NCI-H748 (cell line): ENCODE data around the gene BTG4.

Experiments
- DNase-seq: peaks from one replicate; lab custom pipeline; 2025; ENCODE audit not compliant: unreplicated experiment; lab: John Stamatoyannopoulos, UW

BTG4 gene

GRCh38 chr11:111499483-111499882, 12.7 kb downstream of the BTG4 start:
- DNase-seq: no peak

- no peak for DNase-seq
Measured at GRCh38 chr11:111494040-111494439, 18.1 kb downstream of the BTG4 start.

- no peak for DNase-seq
Measured at GRCh38 chr11:111490496-111490895, 21.7 kb downstream of the BTG4 start.

- no peak for DNase-seq
Measured at GRCh38 chr11:111483431-111483830, 28.8 kb downstream of the BTG4 start.

GRCh38 chr11:111479666-111480065, 32.5 kb downstream of the BTG4 start:
- DNase-seq: no peak

GRCh38 chr11:111477898-111478297, 34.3 kb downstream of the BTG4 start:
- DNase-seq: no peak

GRCh38 chr11:111476956-111477355, 35.2 kb downstream of the BTG4 start:
- no peak for DNase-seq

- no peak for DNase-seq
Measured at GRCh38 chr11:111476366-111476765, 35.8 kb downstream of the BTG4 start.

- no peak for DNase-seq
Measured at GRCh38 chr11:111474432-111474831, 37.8 kb downstream of the BTG4 start.

- no peak for DNase-seq
Measured at GRCh38 chr11:111472228-111472627, 40.0 kb downstream of the BTG4 start.

- DNase-seq: no peak
Measured at GRCh38 chr11:111469200-111469599, 43.0 kb downstream of the BTG4 start.

- no peak for DNase-seq
Measured at GRCh38 chr11:111466615-111467014, 45.6 kb downstream of the BTG4 start.

- no peak for DNase-seq
Measured at GRCh38 chr11:111465400-111465799, 46.8 kb downstream of the BTG4 start.

- no peak for DNase-seq
Measured at GRCh38 chr11:111463276-111463675, 48.9 kb downstream of the BTG4 start.

- no peak for DNase-seq
Measured at GRCh38 chr11:111462329-111462728, 49.9 kb downstream of the BTG4 start.

- DNase-seq: no peak
Measured at GRCh38 chr11:111461460-111462235, 50.5 kb downstream of the BTG4 start.

GRCh38 chr11:111460856-111461255, 51.3 kb downstream of the BTG4 start:
- DNase-seq: no peak

GRCh38 chr11:111460340-111460739, 51.8 kb downstream of the BTG4 start:
- no peak for DNase-seq

GRCh38 chr11:111459506-111460270, 52.5 kb downstream of the BTG4 start:
- no peak for DNase-seq

- DNase-seq: no peak
Measured at GRCh38 chr11:111457731-111458368, 54.3 kb downstream of the BTG4 start.

- no peak for DNase-seq
Measured at GRCh38 chr11:111456859-111457730, 55.1 kb downstream of the BTG4 start.
